Measurements from ENCODE around the gene SPEG. TPM values are rescaled to one million over a fixed set of nuclear protein-coding genes. Genes with fewer than 3 reads are reported as not detected.

Gene SPEG
- total RNA-seq, 1 experiment from 2014 or later, result 23.3 TPM

- no peak for TF ChIP-seq CTCF (IDR thresholded peaks at IDR 0.05; ENCODE audit: unreplicated experiment)
- POLR2A ChIA-PET, result interaction anchor here (1.2 kb wide), 1 partner anchor 248 kb away, joined by 3 read pairs; no protein-coding TSS in a partner anchor
- H3K4me1 Mint-ChIP-seq (ENCODE audit: insufficient read depth, unreplicated experiment), result peaks cover 10% of the 10 kb centered on the region
- H3K36me3 Mint-ChIP-seq (ENCODE audit: insufficient read depth, unreplicated experiment), result no peaks in the 10 kb centered on the region
- no TSS peak for BruUV-seq (replicated peaks)
- H3K27ac Mint-ChIP-seq (ENCODE audit: low read depth, unreplicated experiment), result no peak overlapping the region
- intact Hi-C loops (cut with micrococcal nuclease), result no loop called here
- no peak for DNase-seq (ENCODE audit: unreplicated experiment)
- no peaks in the 10 kb centered on the region for H3K9me3 Mint-ChIP-seq (ENCODE audit: unreplicated experiment)
- H3K4me3 Mint-ChIP-seq (ENCODE audit: unreplicated experiment), result no peak overlapping the region
- H3K27me3 Mint-ChIP-seq (ENCODE audit: insufficient read depth, unreplicated experiment), result no peaks in the 10 kb centered on the region
- CTCF ChIA-PET, result interaction anchor here (0.6 to 1.5 kb wide), 4 partner anchors 10 to 93 kb away, joined by 3 to 5 read pairs (median 4); no protein-coding TSS in a partner anchor
Measured at GRCh38 chr2:219437141-219437540, 2.5 kb downstream of the SPEG start.

DNA sequence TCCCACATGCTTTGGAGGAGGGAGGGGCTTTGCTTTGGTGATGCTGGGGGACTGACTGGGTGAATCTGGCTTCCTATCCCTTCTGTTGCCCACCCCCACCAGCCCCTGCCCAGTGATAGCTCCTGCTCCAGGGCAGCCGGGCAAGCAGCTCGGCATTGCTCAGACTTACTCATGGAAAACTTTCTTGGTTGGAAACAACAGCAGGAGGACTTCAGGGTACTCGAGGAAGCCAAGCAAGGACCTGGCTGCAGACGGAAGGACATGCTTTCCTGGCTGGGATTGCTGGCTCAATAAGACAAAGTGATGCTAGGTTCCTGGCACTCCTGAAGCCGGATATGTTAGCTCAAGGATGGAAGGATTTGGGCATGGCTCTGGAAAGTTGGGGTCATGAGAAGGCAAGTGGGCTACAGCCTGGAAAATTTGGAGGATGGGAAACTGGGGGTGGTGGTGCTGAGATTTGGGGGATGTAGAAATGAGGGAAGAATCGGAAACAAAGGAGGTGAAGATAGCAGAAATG lies 3.1 kb downstream of the SPEG start:
- peaks cover 14% of the 10 kb centered on the region for H3K4me1 Mint-ChIP-seq (ENCODE audit: insufficient read depth, unreplicated experiment)
- no peaks in the 10 kb centered on the region for H3K36me3 Mint-ChIP-seq (ENCODE audit: insufficient read depth, unreplicated experiment)
- no peak overlapping the region for H3K4me3 Mint-ChIP-seq (ENCODE audit: unreplicated experiment)
- intact Hi-C loops (cut with micrococcal nuclease), result no loop called here
- BruUV-seq (replicated peaks), result no TSS peak
- no peaks in the 10 kb centered on the region for H3K9me3 Mint-ChIP-seq (ENCODE audit: unreplicated experiment)
- ChIA-PET CTCF (interaction anchor here (0.6 to 1.5 kb wide), 4 partner anchors 58 to 124 kb away, joined by 3 to 5 read pairs (median 4); no protein-coding TSS in a partner anchor), POLR2A (no interaction called here)
- no peak overlapping the region for H3K27ac Mint-ChIP-seq (ENCODE audit: low read depth, unreplicated experiment)
- no peak for TF ChIP-seq CTCF (IDR thresholded peaks at IDR 0.05; ENCODE audit: unreplicated experiment)
- H3K27me3 Mint-ChIP-seq (ENCODE audit: insufficient read depth, unreplicated experiment), result no peaks in the 10 kb centered on the region
- no peak for DNase-seq (ENCODE audit: unreplicated experiment)

DNA sequence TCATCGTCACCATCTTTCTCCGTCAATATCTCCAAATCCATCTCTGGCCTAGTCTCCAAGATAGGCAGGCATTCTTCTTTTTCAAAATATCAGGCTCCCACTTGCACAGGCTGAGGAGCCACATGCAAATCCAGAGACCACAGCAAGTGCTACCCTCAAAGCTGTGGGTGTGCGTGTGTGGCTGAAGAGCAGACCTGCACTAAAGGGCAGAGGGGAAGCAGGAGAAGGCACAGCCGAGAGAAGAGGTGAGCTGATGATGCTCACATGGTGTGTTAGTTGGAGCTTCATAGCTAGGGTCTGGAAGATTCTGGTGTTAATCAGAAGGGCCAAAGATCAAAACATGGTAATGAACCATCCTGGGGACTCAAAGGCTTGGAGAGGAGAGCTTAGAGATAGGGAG lies 3.8 kb downstream of the SPEG start:
- BruUV-seq (replicated peaks), result no TSS peak
- intact Hi-C loops (cut with micrococcal nuclease), result no loop called here
- no peaks in the 10 kb centered on the region for H3K36me3 Mint-ChIP-seq (ENCODE audit: insufficient read depth, unreplicated experiment)
- ChIA-PET POLR2A (no interaction called here), CTCF (interaction anchor here (0.7 to 3.0 kb wide), 5 partner anchors 8 to 313 kb away, joined by 3 to 21 read pairs (median 9); no protein-coding TSS in a partner anchor)
- peaks cover 19% of the 10 kb centered on the region for H3K4me1 Mint-ChIP-seq (ENCODE audit: insufficient read depth, unreplicated experiment)
- no peak for TF ChIP-seq CTCF (IDR thresholded peaks at IDR 0.05; ENCODE audit: unreplicated experiment)
- H3K4me3 Mint-ChIP-seq (ENCODE audit: unreplicated experiment), result no peak overlapping the region
- H3K9me3 Mint-ChIP-seq (ENCODE audit: unreplicated experiment), result no peaks in the 10 kb centered on the region
- no peak overlapping the region for H3K27ac Mint-ChIP-seq (ENCODE audit: low read depth, unreplicated experiment)
- no peak for DNase-seq (ENCODE audit: unreplicated experiment)
- H3K27me3 Mint-ChIP-seq (ENCODE audit: insufficient read depth, unreplicated experiment), result no peaks in the 10 kb centered on the region

DNA sequence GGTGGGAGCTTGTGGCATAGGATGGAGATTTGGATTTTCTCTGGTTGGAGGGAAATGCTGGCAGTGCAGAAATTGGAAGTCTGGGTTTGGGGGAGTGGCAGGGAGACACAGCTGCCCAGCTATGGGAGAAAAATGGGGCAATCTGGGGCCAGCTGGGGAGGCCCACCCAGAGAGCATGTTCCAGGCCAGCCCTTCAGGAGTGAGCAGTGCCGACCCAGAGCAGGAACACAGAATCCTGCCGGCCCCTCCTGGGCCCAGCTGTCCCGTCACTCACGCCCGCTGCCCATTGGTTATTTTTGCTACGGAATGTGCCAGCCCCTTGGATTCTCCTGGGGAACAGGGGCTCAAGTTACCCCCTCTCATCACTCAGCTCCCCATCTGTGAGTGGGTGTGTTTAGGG lies 4.9 kb downstream of the SPEG start:
- BruUV-seq (replicated peaks), result no TSS peak
- Mint-ChIP-seq H3K27me3 (ENCODE audit: insufficient read depth, unreplicated experiment) (no peaks in the 10 kb centered on the region), H3K9me3 (ENCODE audit: unreplicated experiment) (no peaks in the 10 kb centered on the region), H3K4me3 (ENCODE audit: unreplicated experiment) (no peak overlapping the region), H3K4me1 (ENCODE audit: insufficient read depth, unreplicated experiment) (peaks cover 23% of the 10 kb centered on the region), H3K36me3 (ENCODE audit: insufficient read depth, unreplicated experiment) (no peaks in the 10 kb centered on the region), H3K27ac (ENCODE audit: low read depth, unreplicated experiment) (no peak overlapping the region)
- intact Hi-C loops (cut with micrococcal nuclease), result no loop called here
- DNase-seq (ENCODE audit: unreplicated experiment), result no peak
- no peak for TF ChIP-seq CTCF (IDR thresholded peaks at IDR 0.05; ENCODE audit: unreplicated experiment)
- CTCF ChIA-PET, result interaction anchor here (0.5 to 3.0 kb wide), 10 partner anchors 9 to 464 kb away, joined by 3 to 21 read pairs (median 6); no protein-coding TSS in a partner anchor
- POLR2A ChIA-PET, result no interaction called here

All from MCF 10A (cell line).